ENCODE measurements around the gene CERK. TPM values are rescaled to one million over a fixed set of nuclear protein-coding genes. Genes with fewer than 3 reads are reported as not detected.
A peak's percentile ranks its signal among the peaks of the same experiment; 100 is the strongest.

CERK gene
- total and polyA plus RNA-seq, 4 experiments from 2014 or later: 91.2 to 164 (median 136) TPM

GRCh38 chr22:46721501-46722085, 16.5 kb downstream of the CERK start:
- Mint-ChIP-seq H3K27ac (peak overlapping the region in 6 of 7 donors; percentile 32 to 83 (median 42)), H3K4me3 (no peak overlapping the region), H3K27me3 (no peaks in the 10 kb centered on the region), H3K36me3 (peaks cover 27 to 78% of the 10 kb centered on the region in 2 donors), H3K9me3 (peaks cover 0 to 1% (median 0%) of the 10 kb centered on the region in 8 donors), H3K4me1 (peaks cover 12 to 37% (median 21%) of the 10 kb centered on the region in 4 donors)
- Histone ChIP-seq H3K4me3 (ENCODE audit: low read length in 2 of 2) (no peak overlapping the region), H3K4me1 (ENCODE audit: insufficient read depth, low read length) (no peaks in the 10 kb centered on the region), H3K27ac (ENCODE audit: low read depth, low read length) (no peak overlapping the region), H3K9me3 (ENCODE audit: control insufficient read depth in 1 of 2, low read length in 2 of 2) (no peaks in the 10 kb centered on the region), H3K27me3 (ENCODE audit: insufficient read depth, low read length) (no peaks in the 10 kb centered on the region), H3K36me3 (ENCODE audit: insufficient read depth, low read length) (peaks cover 57% of the 10 kb centered on the region)
- intact Hi-C loops (cut with micrococcal nuclease): no loop called here
- CTCF ChIA-PET (ENCODE audit: partially characterized antibody): interaction anchor here (1.1 to 1.4 kb wide), 2 partner anchors 77 to 159 kb away, joined by 3 read pairs; no protein-coding TSS in a partner anchor
- POLR2A ChIA-PET (ENCODE audit: partially characterized antibody): interaction anchor here (1.2 to 2.5 kb wide), 4 partner anchors 10 to 41 kb away, joined by 4 to 9 read pairs (median 8); partner anchors contain the start of gene TBC1D22A
- no peak for DNase-seq

DNA sequence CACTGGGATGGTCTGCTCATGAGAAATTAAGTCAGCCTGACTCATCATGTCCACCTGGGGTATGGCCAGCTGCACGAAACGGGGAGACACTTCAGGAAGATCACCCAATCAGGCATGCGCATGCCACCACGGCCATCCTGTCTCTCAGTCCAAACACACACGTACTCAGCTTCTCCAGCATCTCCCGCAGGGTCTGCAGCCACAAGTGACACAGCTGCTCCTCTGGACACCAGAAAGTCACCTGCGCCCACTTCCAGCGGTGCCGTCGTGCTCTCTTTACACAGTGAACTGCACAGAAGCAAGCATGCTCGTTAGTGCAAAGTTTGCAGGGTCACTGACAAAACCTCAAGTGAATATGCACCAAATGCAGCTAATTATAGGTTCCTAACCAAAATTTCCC, 18.1 kb downstream of the CERK start:
- Mint-ChIP-seq H3K27me3 (no peaks in the 10 kb centered on the region), H3K4me1 (peaks cover 15 to 34% (median 23%) of the 10 kb centered on the region in 4 donors), H3K4me3 (no peak overlapping the region), H3K27ac (peak overlapping the region in 3 of 7 donors; percentile 19 to 47 (median 41)), H3K36me3 (peaks cover 31 to 74% of the 10 kb centered on the region in 2 donors), H3K9me3 (peaks cover 0 to 1% (median 0%) of the 10 kb centered on the region in 8 donors)
- DNase-seq: no peak
- H3K36me3 ChIP-seq (ENCODE audit: insufficient read depth, low read length): peaks cover 51% of the 10 kb centered on the region
- H3K4me3 ChIP-seq (ENCODE audit: low read length in 2 of 2): no peak overlapping the region
- H3K9me3 ChIP-seq (ENCODE audit: control insufficient read depth in 1 of 2, low read length in 2 of 2): no peaks in the 10 kb centered on the region
- H3K4me1 ChIP-seq (ENCODE audit: insufficient read depth, low read length): peaks cover 3% of the 10 kb centered on the region
- intact Hi-C loops (cut with micrococcal nuclease): no loop called here
- no peak overlapping the region for H3K27ac ChIP-seq (ENCODE audit: low read depth, low read length)
- no peaks in the 10 kb centered on the region for H3K27me3 ChIP-seq (ENCODE audit: insufficient read depth, low read length)
- ChIA-PET POLR2A (ENCODE audit: partially characterized antibody) (interaction anchor here (1.7 to 2.5 kb wide), 2 partner anchors 8 to 15 kb away, joined by 6 to 9 read pairs; no protein-coding TSS in a partner anchor), CTCF (ENCODE audit: partially characterized antibody) (no interaction called here)

GRCh38 chr22:46714550-46714949, 23.5 kb downstream of the CERK start:
- peaks cover 4% of the 10 kb centered on the region for H3K4me1 ChIP-seq (ENCODE audit: insufficient read depth, low read length)
- Mint-ChIP-seq H3K4me3 (no peak overlapping the region), H3K36me3 (peaks cover 48 to 76% of the 10 kb centered on the region in 2 donors), H3K9me3 (no peaks in the 10 kb centered on the region), H3K4me1 (peaks cover 13 to 28% (median 19%) of the 10 kb centered on the region in 4 donors), H3K27me3 (no peaks in the 10 kb centered on the region), H3K27ac (peak overlapping the region in 4 of 7 donors; percentile 37 to 80 (median 53))
- no peaks in the 10 kb centered on the region for H3K9me3 ChIP-seq (ENCODE audit: control insufficient read depth in 1 of 2, low read length in 2 of 2)
- DNase-seq: no peak
- peaks cover 68% of the 10 kb centered on the region for H3K36me3 ChIP-seq (ENCODE audit: insufficient read depth, low read length)
- CTCF ChIA-PET (ENCODE audit: partially characterized antibody): interaction anchor here (0.9 kb wide), 1 partner anchor 152 kb away, joined by 3 read pairs; no protein-coding TSS in a partner anchor
- POLR2A ChIA-PET (ENCODE audit: partially characterized antibody): no interaction called here
- H3K27ac ChIP-seq (ENCODE audit: low read depth, low read length): no peak overlapping the region
- no peaks in the 10 kb centered on the region for H3K27me3 ChIP-seq (ENCODE audit: insufficient read depth, low read length)
- no peak overlapping the region for H3K4me3 ChIP-seq (ENCODE audit: low read length in 2 of 2)
- intact Hi-C loops (cut with micrococcal nuclease): no loop called here

DNA sequence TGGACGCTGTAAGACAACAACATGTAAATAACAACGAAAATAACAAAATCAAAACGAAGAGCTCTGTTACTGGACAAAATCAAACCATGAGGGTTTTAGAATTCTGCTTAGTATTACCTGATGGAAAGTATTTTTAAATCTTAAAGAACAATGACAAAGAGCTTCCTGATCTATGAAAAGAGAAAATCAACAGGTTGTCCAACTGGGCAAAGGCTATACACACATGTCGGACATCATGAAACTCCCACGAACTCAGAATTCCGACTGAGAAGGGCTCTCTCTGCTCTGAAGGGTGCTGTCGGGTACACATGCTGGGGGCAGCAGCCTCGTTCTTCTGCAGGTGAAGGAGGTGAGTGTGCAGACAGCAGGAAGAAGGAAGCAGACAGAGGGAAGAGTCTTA, 25.8 kb downstream of the CERK start:
- no peak for DNase-seq
- Mint-ChIP-seq H3K4me1 (peaks cover 13 to 28% (median 16%) of the 10 kb centered on the region in 4 donors), H3K4me3 (no peak overlapping the region), H3K36me3 (peaks cover 61 to 78% of the 10 kb centered on the region in 2 donors), H3K27ac (peak overlapping the region in 2 of 7 donors; percentile 0 to 32), H3K27me3 (no peaks in the 10 kb centered on the region), H3K9me3 (no peaks in the 10 kb centered on the region)
- H3K4me3 ChIP-seq (ENCODE audit: low read length in 2 of 2): no peak overlapping the region
- no peaks in the 10 kb centered on the region for H3K27me3 ChIP-seq (ENCODE audit: insufficient read depth, low read length)
- ChIA-PET CTCF (ENCODE audit: partially characterized antibody) (no interaction called here), POLR2A (ENCODE audit: partially characterized antibody) (interaction anchor here (1.7 kb wide), 1 partner anchor 8 kb away, joined by 6 read pairs; no protein-coding TSS in a partner anchor)
- H3K27ac ChIP-seq (ENCODE audit: low read depth, low read length): no peak overlapping the region
- H3K4me1 ChIP-seq (ENCODE audit: insufficient read depth, low read length): peaks cover 4% of the 10 kb centered on the region
- intact Hi-C loops (cut with micrococcal nuclease): no loop called here
- peaks cover 68% of the 10 kb centered on the region for H3K36me3 ChIP-seq (ENCODE audit: insufficient read depth, low read length)
- no peaks in the 10 kb centered on the region for H3K9me3 ChIP-seq (ENCODE audit: control insufficient read depth in 1 of 2, low read length in 2 of 2)

DNA sequence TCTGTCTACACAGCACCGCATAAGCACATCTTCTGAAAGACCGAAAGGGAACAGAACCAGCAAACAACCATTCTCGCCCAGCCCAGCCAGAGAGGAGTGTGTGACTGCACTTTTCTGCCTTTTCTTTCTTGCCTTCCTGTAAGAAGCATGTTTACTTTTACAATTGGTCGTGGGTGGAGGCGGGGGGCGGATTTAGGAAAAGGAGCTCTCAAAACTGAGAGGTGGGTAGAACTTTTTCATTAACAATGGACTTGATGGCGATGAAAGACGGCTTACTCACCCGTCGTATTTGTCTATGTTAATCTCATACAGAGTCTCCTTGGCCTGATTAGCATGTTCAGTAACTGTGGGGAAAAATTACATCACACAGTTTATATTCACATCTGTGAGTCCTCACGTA, 27.2 kb downstream of the CERK start:
- Mint-ChIP-seq H3K27me3 (no peaks in the 10 kb centered on the region), H3K4me1 (peaks cover 13 to 24% (median 18%) of the 10 kb centered on the region in 4 donors), H3K9me3 (no peaks in the 10 kb centered on the region), H3K4me3 (no peak overlapping the region), H3K36me3 (peaks cover 71 to 83% of the 10 kb centered on the region in 2 donors), H3K27ac (peak overlapping the region in 4 of 7 donors; percentile 19 to 71 (median 48))
- Histone ChIP-seq H3K4me3 (ENCODE audit: low read length in 2 of 2) (no peak overlapping the region), H3K36me3 (ENCODE audit: insufficient read depth, low read length) (peaks cover 74% of the 10 kb centered on the region), H3K9me3 (ENCODE audit: control insufficient read depth in 1 of 2, low read length in 2 of 2) (no peaks in the 10 kb centered on the region), H3K4me1 (ENCODE audit: insufficient read depth, low read length) (peaks cover 4% of the 10 kb centered on the region), H3K27me3 (ENCODE audit: insufficient read depth, low read length) (no peaks in the 10 kb centered on the region), H3K27ac (ENCODE audit: low read depth, low read length) (no peak overlapping the region)
- intact Hi-C loops (cut with micrococcal nuclease): no loop called here
- POLR2A ChIA-PET (ENCODE audit: partially characterized antibody): interaction anchor here (1.7 kb wide), 1 partner anchor 10 kb away, joined by 6 read pairs; no protein-coding TSS in a partner anchor
- CTCF ChIA-PET (ENCODE audit: partially characterized antibody): no interaction called here
- DNase-seq: no peak

DNA sequence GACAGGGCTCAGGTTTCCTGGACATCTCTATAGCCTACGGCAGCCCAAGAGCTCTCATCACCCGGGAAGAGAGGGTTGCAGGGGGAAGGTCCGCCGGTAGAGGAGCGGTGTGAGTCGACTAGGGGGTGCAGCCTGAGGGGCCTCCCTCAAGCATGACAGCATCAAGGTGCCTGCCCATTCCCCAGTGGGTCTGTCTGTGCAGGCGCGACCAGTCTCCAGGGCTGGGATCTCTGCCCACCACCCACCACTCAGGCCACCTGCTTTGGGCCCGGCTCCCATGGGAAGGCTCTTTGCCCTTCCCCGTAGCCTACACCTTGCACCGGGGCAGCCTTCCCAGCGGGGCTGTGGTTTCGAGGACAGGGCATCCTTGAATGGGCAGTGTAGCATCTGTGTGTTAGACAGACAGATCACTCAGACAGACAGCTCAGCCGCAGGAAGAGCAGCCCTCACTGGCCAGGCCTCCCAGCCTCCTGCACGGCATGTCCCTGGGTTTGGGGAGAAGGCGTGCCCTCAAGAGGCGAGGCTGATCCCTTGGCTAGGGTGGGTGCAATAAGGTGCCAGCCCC, 29.2 kb downstream of the CERK start:
- peaks cover 82% of the 10 kb centered on the region for H3K36me3 ChIP-seq (ENCODE audit: insufficient read depth, low read length)
- H3K36me3 Mint-ChIP-seq: peaks cover 69 to 83% of the 10 kb centered on the region in 2 donors
- POLR2A ChIA-PET (ENCODE audit: partially characterized antibody): no interaction called here
- H3K27ac Mint-ChIP-seq: peak overlapping the region in 3 of 7 donors; percentile 7 to 15 (median 12)
- H3K9me3 Mint-ChIP-seq: no peaks in the 10 kb centered on the region
- CTCF ChIA-PET (ENCODE audit: partially characterized antibody): no interaction called here
- no peak overlapping the region for H3K27ac ChIP-seq (ENCODE audit: low read depth, low read length)
- no peaks in the 10 kb centered on the region for H3K27me3 ChIP-seq (ENCODE audit: insufficient read depth, low read length)
- no peaks in the 10 kb centered on the region for H3K27me3 Mint-ChIP-seq
- no peaks in the 10 kb centered on the region for H3K4me1 ChIP-seq (ENCODE audit: insufficient read depth, low read length)
- no peak for DNase-seq
- peaks cover 0 to 13% (median 8%) of the 10 kb centered on the region in 4 donors for H3K4me1 Mint-ChIP-seq
- no peak overlapping the region for H3K4me3 Mint-ChIP-seq
- intact Hi-C loops (cut with micrococcal nuclease): no loop called here
- H3K9me3 ChIP-seq (ENCODE audit: control insufficient read depth in 1 of 2, low read length in 2 of 2): no peaks in the 10 kb centered on the region
- H3K4me3 ChIP-seq (ENCODE audit: low read length in 2 of 2): no peak overlapping the region

GRCh38 chr22:46707827-46708570, 30.1 kb downstream of the CERK start:
- intact Hi-C loops (cut with micrococcal nuclease): no loop called here
- no peaks in the 10 kb centered on the region for H3K9me3 ChIP-seq (ENCODE audit: control insufficient read depth in 1 of 2, low read length in 2 of 2)
- no peak for DNase-seq
- Mint-ChIP-seq H3K4me1 (peaks cover 0 to 9% (median 4%) of the 10 kb centered on the region in 4 donors), H3K4me3 (peak overlapping the region in 1 of 8 donors; percentile 59), H3K36me3 (peaks cover 67 to 86% of the 10 kb centered on the region in 2 donors), H3K27me3 (no peaks in the 10 kb centered on the region), H3K9me3 (no peaks in the 10 kb centered on the region), H3K27ac (peak overlapping the region in 3 of 7 donors; percentile 12 to 70 (median 43))
- ChIA-PET CTCF (ENCODE audit: partially characterized antibody) (no interaction called here), POLR2A (ENCODE audit: partially characterized antibody) (no interaction called here)
- H3K27ac ChIP-seq (ENCODE audit: low read depth, low read length): no peak overlapping the region
- H3K36me3 ChIP-seq (ENCODE audit: insufficient read depth, low read length): peaks cover 87% of the 10 kb centered on the region
- H3K4me3 ChIP-seq (ENCODE audit: low read length in 2 of 2): no peak overlapping the region
- H3K27me3 ChIP-seq (ENCODE audit: insufficient read depth, low read length): no peaks in the 10 kb centered on the region
- no peaks in the 10 kb centered on the region for H3K4me1 ChIP-seq (ENCODE audit: insufficient read depth, low read length)

All from CD4-positive, alpha-beta memory T cell (primary cell).